ENCODE data around the gene SLC25A11.
"Not testable (repeated sequence)": the region's sequence is repeated elsewhere in the genome, so short reads cannot be mapped to it uniquely, and the experiment has no call there.

Gene SLC25A11

GRCh38 chr17:4934173-4934979, 5.5 kb downstream of the SLC25A11 start:
- Histone ChIP-seq H3K27me3 (ENCODE audit: control insufficient read depth in 1 of 2, insufficient read depth in 2 of 2, low read length in 2 of 2) (no peaks in the 10 kb centered on the region), H3K4me1 (ENCODE audit: control insufficient read depth, insufficient read depth, low read length) (peaks cover 25% of the 10 kb centered on the region), H3K4me3 (ENCODE audit: low read length in 2 of 2) (peak overlapping the region in 1 of 2 donors; percentile 47), H3K9ac (ENCODE audit: low read length in 2 of 2) (peak overlapping the region; percentile 12 to 47), H3K27ac (ENCODE audit: low read length) (peak overlapping the region; percentile 49), H3K9me3 (ENCODE audit: control insufficient read depth in 2 of 2, low read length in 2 of 2) (no peaks in the 10 kb centered on the region), H3K36me3 (ENCODE audit: control insufficient read depth in 2 of 2, insufficient read depth in 2 of 2, low read length in 2 of 2) (peaks cover 19 to 20% of the 10 kb centered on the region in 2 donors)

GRCh38 chr17:4933646-4934045, 6.2 kb downstream of the SLC25A11 start:
- no peaks in the 10 kb centered on the region for H3K9me3 ChIP-seq (ENCODE audit: control insufficient read depth in 2 of 2, low read length in 2 of 2)
- H3K27ac ChIP-seq (ENCODE audit: low read length), result no peak overlapping the region
- H3K4me3 ChIP-seq (ENCODE audit: low read length in 2 of 2), result peak overlapping the region in 1 of 2 donors; percentile 47
- no peaks in the 10 kb centered on the region for H3K27me3 ChIP-seq (ENCODE audit: control insufficient read depth in 1 of 2, insufficient read depth in 2 of 2, low read length in 2 of 2)
- H3K4me1 ChIP-seq (ENCODE audit: control insufficient read depth, insufficient read depth, low read length), result peaks cover 17% of the 10 kb centered on the region
- peak overlapping the region in 1 of 2 donors; percentile 12 for H3K9ac ChIP-seq (ENCODE audit: low read length in 2 of 2)
- peaks cover 19 to 20% of the 10 kb centered on the region in 2 donors for H3K36me3 ChIP-seq (ENCODE audit: control insufficient read depth in 2 of 2, insufficient read depth in 2 of 2, low read length in 2 of 2)

GRCh38 chr17:4932756-4933155, 7.1 kb downstream of the SLC25A11 start:
- Histone ChIP-seq H3K9ac (ENCODE audit: low read length in 2 of 2) (no peak overlapping the region), H3K27ac (ENCODE audit: low read length) (no peak overlapping the region), H3K4me1 (ENCODE audit: control insufficient read depth, insufficient read depth, low read length) (peaks cover 9% of the 10 kb centered on the region), H3K27me3 (ENCODE audit: control insufficient read depth in 1 of 2, insufficient read depth in 2 of 2, low read length in 2 of 2) (no peaks in the 10 kb centered on the region), H3K36me3 (ENCODE audit: control insufficient read depth in 2 of 2, insufficient read depth in 2 of 2, low read length in 2 of 2) (peaks cover 10 to 16% of the 10 kb centered on the region in 2 donors), H3K4me3 (ENCODE audit: low read length in 2 of 2) (no peak overlapping the region), H3K9me3 (ENCODE audit: control insufficient read depth in 2 of 2, low read length in 2 of 2) (no peaks in the 10 kb centered on the region)

DNA sequence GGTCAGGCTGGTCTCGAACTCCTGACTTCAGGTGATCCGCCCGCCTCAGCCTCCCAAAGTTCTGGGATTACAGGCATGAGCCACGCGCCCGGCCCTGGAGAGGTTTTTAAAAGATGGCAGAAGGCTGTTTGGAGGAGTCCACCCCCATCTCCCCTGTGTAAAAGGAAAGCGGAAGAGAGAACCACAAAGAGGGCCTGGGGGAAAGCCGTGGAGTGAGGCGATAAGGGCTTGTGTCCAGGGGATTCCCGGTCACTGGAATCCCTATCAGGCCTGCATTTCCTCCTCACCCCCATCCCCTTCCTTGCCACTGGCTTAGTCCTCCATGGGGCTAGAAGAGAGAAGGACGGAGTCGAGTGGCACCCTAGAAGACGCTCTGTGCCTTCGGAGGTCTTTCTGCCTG, 7.9 kb downstream of the SLC25A11 start, which contains the start of gene GP1BA:
TSS of gene GP1BA (plus strand) at position 315 of the 400 bp plus-strand sequence. CDS start 328 bp downstream, outside the sequence.
- Histone ChIP-seq H3K36me3 (ENCODE audit: control insufficient read depth in 2 of 2, insufficient read depth in 2 of 2, low read length in 2 of 2) (peaks cover 2 to 8% of the 10 kb centered on the region in 2 donors), H3K4me1 (ENCODE audit: control insufficient read depth, insufficient read depth, low read length) (peaks cover 9% of the 10 kb centered on the region), H3K27me3 (ENCODE audit: control insufficient read depth in 1 of 2, insufficient read depth in 2 of 2, low read length in 2 of 2) (no peaks in the 10 kb centered on the region), H3K4me3 (ENCODE audit: low read length in 2 of 2) (no peak within 1 kb of the TSS), H3K9me3 (ENCODE audit: control insufficient read depth in 2 of 2, low read length in 2 of 2) (no peaks in the 10 kb centered on the region), H3K9ac (ENCODE audit: low read length in 2 of 2) (no peak within 1 kb of the TSS), H3K27ac (ENCODE audit: low read length) (no peak within 1 kb of the TSS)

DNA sequence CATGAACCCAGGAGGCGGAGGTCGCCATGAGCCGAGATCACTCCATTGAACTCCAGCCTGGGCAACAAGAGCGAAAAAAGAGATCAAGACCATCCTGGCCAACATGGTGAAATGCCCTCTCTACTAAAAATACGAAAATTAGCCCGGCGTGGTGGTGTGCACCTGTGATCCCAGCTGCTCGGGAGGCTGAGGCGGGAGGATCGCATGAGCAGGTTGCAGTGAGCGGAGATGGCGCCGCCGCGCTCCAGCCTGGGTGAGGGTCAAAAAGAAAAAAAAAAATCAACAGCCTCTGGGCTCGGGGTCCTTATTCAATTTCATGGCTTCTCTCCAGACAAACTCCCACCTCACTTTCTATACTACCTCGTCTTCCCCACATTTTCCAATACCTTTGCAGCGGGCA, 11.0 kb downstream of the SLC25A11 start:
- Histone ChIP-seq H3K27me3 (ENCODE audit: control insufficient read depth in 1 of 2, insufficient read depth in 2 of 2, low read length in 2 of 2) (no peaks in the 10 kb centered on the region), H3K36me3 (ENCODE audit: control insufficient read depth in 2 of 2, insufficient read depth in 2 of 2, low read length in 2 of 2) (no peaks in the 10 kb centered on the region), H3K9ac (ENCODE audit: low read length in 2 of 2) (no peak overlapping the region), H3K4me1 (ENCODE audit: control insufficient read depth, insufficient read depth, low read length) (peaks cover under 1% of the 10 kb centered on the region), H3K27ac (ENCODE audit: low read length) (no peak overlapping the region), H3K9me3 (ENCODE audit: control insufficient read depth in 2 of 2, low read length in 2 of 2) (no peaks in the 10 kb centered on the region), H3K4me3 (ENCODE audit: low read length in 2 of 2) (no peak overlapping the region)

DNA sequence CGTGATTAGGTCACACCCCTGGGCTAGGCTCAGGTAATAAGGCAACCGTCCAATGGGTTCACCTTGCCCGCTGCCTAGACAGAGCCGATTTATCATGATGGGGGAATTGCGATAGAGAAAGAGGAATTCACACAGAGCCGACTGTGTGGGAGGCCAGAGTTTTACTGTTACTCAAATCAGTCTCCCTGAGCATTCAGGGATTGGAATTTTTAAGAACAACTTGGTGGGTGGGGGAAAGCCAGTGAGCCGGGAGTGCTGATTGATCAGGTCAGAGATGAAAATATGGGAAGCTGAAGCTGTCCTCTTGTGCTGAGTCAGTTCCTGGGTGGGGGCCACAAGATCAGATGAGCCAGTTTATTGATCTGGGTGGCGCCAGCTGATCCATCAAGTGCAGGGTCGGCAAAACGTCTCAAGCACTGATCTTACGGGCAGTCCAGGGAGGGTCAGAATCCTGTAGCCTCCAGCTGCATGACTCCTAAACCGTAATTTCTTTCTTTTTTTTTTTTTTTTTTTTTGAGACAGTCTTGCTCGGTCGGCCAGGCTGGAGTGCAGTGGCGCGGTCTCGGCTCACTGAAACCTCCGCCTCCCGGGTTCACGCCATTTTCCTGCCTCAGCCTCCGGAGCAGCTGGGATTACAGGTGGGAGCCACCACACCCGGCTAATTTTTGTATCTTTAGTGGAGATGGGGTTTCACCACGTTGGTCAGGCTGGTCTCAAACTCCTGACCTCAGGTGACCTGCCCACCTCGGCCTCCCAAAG, 13.1 kb downstream of the SLC25A11 start:
- not testable (repeated sequence) for H3K9me3 ChIP-seq (ENCODE audit: control insufficient read depth in 2 of 2, low read length in 2 of 2); H3K27me3 ChIP-seq (ENCODE audit: control insufficient read depth in 1 of 2, insufficient read depth in 2 of 2, low read length in 2 of 2); H3K9ac ChIP-seq (ENCODE audit: low read length in 2 of 2); H3K4me3 ChIP-seq (ENCODE audit: low read length in 2 of 2); H3K27ac ChIP-seq (ENCODE audit: low read length); H3K36me3 ChIP-seq (ENCODE audit: control insufficient read depth in 2 of 2, insufficient read depth in 2 of 2, low read length in 2 of 2); H3K4me1 ChIP-seq (ENCODE audit: control insufficient read depth, insufficient read depth, low read length)

DNA sequence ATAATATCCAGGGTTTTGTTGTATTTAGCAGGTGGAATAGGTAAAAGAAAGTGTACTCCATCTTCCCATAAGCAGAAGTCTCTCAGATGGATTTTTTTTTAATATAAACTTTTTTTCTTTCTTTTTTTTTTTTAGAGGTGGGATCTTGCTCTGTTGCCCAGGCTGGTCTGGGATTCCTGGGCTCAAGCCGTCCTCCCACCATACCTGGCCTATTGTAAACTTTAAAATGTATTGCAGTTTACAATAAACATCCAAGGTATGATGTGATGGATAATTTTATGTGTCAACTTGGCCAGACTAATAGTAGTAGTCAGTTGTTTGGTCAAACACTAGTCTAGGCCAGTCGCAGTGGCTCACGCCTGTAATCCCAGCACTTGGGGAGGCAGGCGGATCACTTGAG, 18.5 kb downstream of the SLC25A11 start:
- H3K27me3 ChIP-seq (ENCODE audit: control insufficient read depth in 1 of 2, insufficient read depth in 2 of 2, low read length in 2 of 2), result no peaks in the 10 kb centered on the region
- H3K4me3 ChIP-seq (ENCODE audit: low read length in 2 of 2), result no peak overlapping the region
- H3K36me3 ChIP-seq (ENCODE audit: control insufficient read depth in 2 of 2, insufficient read depth in 2 of 2, low read length in 2 of 2), result no peaks in the 10 kb centered on the region
- no peaks in the 10 kb centered on the region for H3K4me1 ChIP-seq (ENCODE audit: control insufficient read depth, insufficient read depth, low read length)
- no peaks in the 10 kb centered on the region for H3K9me3 ChIP-seq (ENCODE audit: control insufficient read depth in 2 of 2, low read length in 2 of 2)
- no peak overlapping the region for H3K27ac ChIP-seq (ENCODE audit: low read length)
- no peak overlapping the region for H3K9ac ChIP-seq (ENCODE audit: low read length in 2 of 2)

- no peaks in the 10 kb centered on the region for H3K27me3 ChIP-seq (ENCODE audit: control insufficient read depth in 1 of 2, insufficient read depth in 2 of 2, low read length in 2 of 2)
- H3K4me3 ChIP-seq (ENCODE audit: low read length in 2 of 2), result no peak overlapping the region
- no peak overlapping the region for H3K9ac ChIP-seq (ENCODE audit: low read length in 2 of 2)
- H3K36me3 ChIP-seq (ENCODE audit: control insufficient read depth in 2 of 2, insufficient read depth in 2 of 2, low read length in 2 of 2), result no peaks in the 10 kb centered on the region
- H3K9me3 ChIP-seq (ENCODE audit: control insufficient read depth in 2 of 2, low read length in 2 of 2), result no peaks in the 10 kb centered on the region
- H3K27ac ChIP-seq (ENCODE audit: low read length), result no peak overlapping the region
- H3K4me1 ChIP-seq (ENCODE audit: control insufficient read depth, insufficient read depth, low read length), result no peaks in the 10 kb centered on the region
Observed at GRCh38 chr17:4920351-4921048, 19.3 kb downstream of the SLC25A11 start.

DNA sequence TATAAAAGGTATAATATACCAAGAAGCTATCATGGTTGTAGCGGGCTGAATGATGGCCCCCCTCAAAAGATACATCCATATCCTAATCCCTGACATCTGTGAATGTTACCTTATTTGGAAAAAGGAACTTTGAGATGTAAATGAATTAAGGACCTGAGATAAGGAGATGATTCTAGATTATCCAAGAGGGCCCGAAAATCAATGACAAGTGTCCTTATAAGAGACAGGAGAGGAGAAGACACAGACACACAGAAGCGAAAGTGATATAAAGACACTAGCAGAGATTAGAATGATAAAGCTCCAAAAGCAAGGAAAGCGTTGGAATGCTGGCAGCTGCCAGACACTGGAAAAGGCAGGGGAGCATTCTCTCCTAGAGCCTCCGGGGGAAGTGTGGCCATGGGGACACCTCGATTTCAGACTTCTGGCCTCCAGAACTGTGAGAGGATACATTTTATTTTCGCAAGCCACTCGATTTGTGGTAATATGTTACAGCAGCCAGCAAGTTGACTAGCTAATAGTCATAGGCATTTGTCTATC, 20.3 kb downstream of the SLC25A11 start:
- Histone ChIP-seq H3K4me3 (ENCODE audit: low read length in 2 of 2) (no peak overlapping the region), H3K36me3 (ENCODE audit: control insufficient read depth in 2 of 2, insufficient read depth in 2 of 2, low read length in 2 of 2) (no peaks in the 10 kb centered on the region), H3K27me3 (ENCODE audit: control insufficient read depth in 1 of 2, insufficient read depth in 2 of 2, low read length in 2 of 2) (no peaks in the 10 kb centered on the region), H3K4me1 (ENCODE audit: control insufficient read depth, insufficient read depth, low read length) (no peaks in the 10 kb centered on the region), H3K9ac (ENCODE audit: low read length in 2 of 2) (no peak overlapping the region), H3K27ac (ENCODE audit: low read length) (no peak overlapping the region), H3K9me3 (ENCODE audit: control insufficient read depth in 2 of 2, low read length in 2 of 2) (no peaks in the 10 kb centered on the region)

- not testable (repeated sequence) for H3K9ac ChIP-seq (ENCODE audit: low read length in 2 of 2); H3K4me1 ChIP-seq (ENCODE audit: control insufficient read depth, insufficient read depth, low read length); H3K36me3 ChIP-seq (ENCODE audit: control insufficient read depth in 2 of 2, insufficient read depth in 2 of 2, low read length in 2 of 2); H3K9me3 ChIP-seq (ENCODE audit: control insufficient read depth in 2 of 2, low read length in 2 of 2); H3K27ac ChIP-seq (ENCODE audit: low read length); H3K4me3 ChIP-seq (ENCODE audit: low read length in 2 of 2); H3K27me3 ChIP-seq (ENCODE audit: control insufficient read depth in 1 of 2, insufficient read depth in 2 of 2, low read length in 2 of 2)
Observed at GRCh38 chr17:4914551-4914950, 25.3 kb downstream of the SLC25A11 start.
